Measurements from ENCODE around the gene SAMD11. TPM values are rescaled to one million over a fixed set of nuclear protein-coding genes. Genes with fewer than 3 reads are reported as not detected.

The SAMD11 gene
- total and polyA plus RNA-seq, 2 of the 13 experiments (the other 11 are each of a cell fraction or from before 2014, with no cell fraction given), result 0.11 TPM; not detected in 1

DNA sequence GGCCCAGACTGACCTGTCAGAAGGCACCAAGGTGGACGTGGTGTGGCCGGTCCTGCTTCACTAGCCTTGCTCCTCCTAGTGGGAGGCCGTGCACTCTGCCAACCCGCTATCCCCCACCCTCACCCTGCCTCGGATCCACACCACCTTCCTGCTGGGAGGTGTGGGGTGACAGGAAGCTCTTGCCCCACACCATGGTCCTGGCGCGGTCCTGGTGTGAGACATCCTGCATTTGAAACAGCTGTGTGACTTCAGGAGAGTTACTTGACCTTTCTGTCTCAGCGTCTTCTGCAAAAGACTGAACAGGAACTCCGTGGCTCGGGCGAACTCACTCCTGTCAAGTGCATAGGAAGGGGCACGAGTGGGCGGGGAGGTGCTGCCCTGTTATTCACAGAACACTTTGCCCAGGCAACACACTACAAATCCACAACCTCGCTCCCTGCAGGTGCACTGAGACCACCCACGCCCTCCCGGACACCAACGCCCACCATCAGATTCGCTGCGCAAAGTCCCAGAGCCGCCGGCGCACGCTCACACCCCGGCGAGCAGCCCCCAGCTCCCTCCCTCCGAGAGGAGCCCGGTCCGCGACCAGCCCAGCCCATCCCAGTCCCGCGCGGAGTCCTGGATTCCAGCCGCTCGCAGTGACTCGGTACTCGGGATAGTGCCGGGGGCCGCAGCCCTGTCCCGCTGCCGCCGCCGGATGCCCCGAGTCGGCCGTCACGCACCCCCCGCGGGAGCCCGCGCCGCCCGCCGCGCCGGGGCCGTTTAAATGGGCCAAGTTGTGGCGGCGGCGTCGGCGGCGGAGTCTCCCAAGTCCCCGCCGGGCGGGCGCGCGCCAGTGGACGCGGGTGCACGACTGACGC lies at the start of gene SAMD11 (continued):
- TF ChIP-seq ZBTB49 (CRISPR knock-in tag; IDR thresholded peaks at IDR 0.05; ENCODE audit: borderline replicate concordance) (no peak), ZMAT5 (CRISPR knock-in tag; IDR thresholded peaks at IDR 0.05; ENCODE audit: borderline replicate concordance, low read depth) (no peak), ZNF296 (CRISPR knock-in tag; conservative IDR thresholded peaks at IDR 0.05) (no peak), ELF3 (CRISPR knock-in tag; IDR thresholded peaks at IDR 0.05) (no peak), ZFAT (CRISPR knock-in tag; conservative IDR thresholded peaks at IDR 0.05) (no peak), ZNF883 (CRISPR knock-in tag; IDR thresholded peaks at IDR 0.05; ENCODE audit: not compliant biosample characterization) (no peak), ZNF713 (CRISPR knock-in tag; IDR thresholded peaks at IDR 0.05) (no peak), RBM39 (IDR thresholded peaks at IDR 0.05; ENCODE audit: low read depth, low read length, poor library complexity, severe bottlenecking) (no peak), FLYWCH1 (CRISPR knock-in tag; IDR thresholded peaks at IDR 0.05) (no peak), TBL1XR1 (IDR thresholded peaks at IDR 0.05; ENCODE audit: borderline replicate concordance, low read length, partially characterized antibody) (no peak), AGO1 (IDR thresholded peaks at IDR 0.05; ENCODE audit: low read depth, low read length, poor library complexity, severe bottlenecking) (peak; percentile 32), HDAC1 (CRISPR knock-in tag; IDR thresholded peaks at IDR 0.05) (0 out of 2 replicates have a peak, but pooled peaks have one; percentile 31), ZNF362 (CRISPR knock-in tag; IDR thresholded peaks at IDR 0.05; ENCODE audit: borderline replicate concordance) (no peak), HNRNPLL (IDR thresholded peaks at IDR 0.05; ENCODE audit: low read depth, low read length, poor library complexity, severe bottlenecking) (no peak), ZUFSP (CRISPR knock-in tag; IDR thresholded peaks at IDR 0.05; ENCODE audit: borderline replicate concordance) (no peak), ZNF333 (CRISPR knock-in tag; IDR thresholded peaks at IDR 0.05; ENCODE audit: borderline replicate concordance) (no peak), NPAS2 (CRISPR knock-in tag; IDR thresholded peaks at IDR 0.05; ENCODE audit: borderline replicate concordance) (no peak), ZNF207 (IDR thresholded peaks at IDR 0.05; ENCODE audit: borderline replicate concordance) (no peak), GABPA (IDR thresholded peaks at IDR 0.05; ENCODE audit: low read depth, low read length) (no peak), GABPA (CRISPR knock-in tag; IDR thresholded peaks at IDR 0.05; ENCODE audit: low read depth) (no peak), ZNF678 (CRISPR knock-in tag; IDR thresholded peaks at IDR 0.05) (no peak), RFX5 (IDR thresholded peaks at IDR 0.05; ENCODE audit: low read depth, low read length) (no peak), ZNF501 (CRISPR knock-in tag; IDR thresholded peaks at IDR 0.05) (no peak)
- TF ChIP-seq, protein P1, sequence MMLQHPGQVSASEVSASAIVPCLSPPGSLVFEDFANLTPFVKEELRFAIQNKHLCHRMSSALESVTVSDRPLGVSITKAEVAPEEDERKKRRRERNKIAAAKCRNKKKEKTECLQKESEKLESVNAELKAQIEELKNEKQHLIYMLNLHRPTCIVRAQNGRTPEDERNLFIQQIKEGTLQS (CRISPR knock-in tag; IDR thresholded peaks at IDR 0.05), result no peak

Data from HepG2 (cell line).